Transverse colon (tissue), 4 donors: ENCODE measurements around the gene MAGI2. TPM values are rescaled to one million over a fixed set of nuclear protein-coding genes. Genes with fewer than 3 reads are reported as not detected.

Experiments used
- DNase-seq: peaks from one replicate; pipeline ENCODE4 v3.0.0-alpha.2; 2019
- H3K27ac ChIP-seq, 4 donors: fragments of 200-600 bp; sonication (generic); 2 replicates each; pipeline ENCODE4 v1.5.1; 2016 to 2018; ENCODE audit warnings: inconsistent platforms in 4 of 4
- H3K27me3 ChIP-seq: fragments of 200-600 bp; sonication (generic); 2 replicates; pipeline ENCODE4 v1.5.1; 2017; ENCODE audit warnings: inconsistent platforms
- H3K36me3 ChIP-seq, 4 donors: fragments of 200-600 bp; sonication (generic); 2 replicates each; pipeline ENCODE4 v1.5.1; 2017 to 2019; ENCODE audit warnings: inconsistent platforms in 4 of 4
- H3K4me1 ChIP-seq, 4 donors: fragments of 200-600 bp; sonication (generic); 2 replicates each; pipeline ENCODE4 v1.5.1; 2017 to 2020; ENCODE audit warnings: inconsistent platforms in 4 of 4
- H3K4me3 ChIP-seq, 4 donors: fragments of 200-600 bp; sonication (generic); 1 replicate in 1 of 4; 2 replicates in 3 of 4; pipeline versions ENCODE4 v1.5.1 to v1.6.1; 2017 to 2019; ENCODE audit warnings: inconsistent platforms in 4 of 4
- H3K9me3 ChIP-seq, 2 donors: fragments of 200-600 bp; sonication (generic); 2 replicates each; pipeline ENCODE4 v1.5.1; 2017 to 2019; ENCODE audit warnings: inconsistent platforms in 2 of 2
- EP300 ChIP-seq: sonication (generic); formaldehyde crosslinking; IDR thresholded peaks from one replicate; pipeline ENCODE4 v1.6.1; 2017; ENCODE audit warnings: antibody characterized with exemption, low read depth
- POLR2A ChIP-seq: fragments of 450-650 bp; IDR thresholded peaks from one replicate; pipeline ENCODE4 v1.6.1; 2016; ENCODE audit warnings: antibody characterized with exemption, mild to moderate bottlenecking, moderate library complexity
- POLR2AphosphoS5 ChIP-seq, 3 donors: sonication (generic); formaldehyde crosslinking; IDR thresholded peaks; one replicate each; pipeline ENCODE4 v1.6.1; 2016; ENCODE audit warnings: antibody characterized with exemption in 3 of 3
- WGBS, 2 donors: methylation state at CpG; one replicate each; pipeline ENCODE4 v1.1.5; 2018; ENCODE audit warnings: low coverage in 1 of 2; 5-methylcytosine and 5-hydroxymethylcytosine counted together
- in situ Hi-C, 4 donors: fragments of 200-750 bp; cut with MboI; loops; one replicate each; pipeline versions ENCODE4 v1.15.0 to v1.15.1; 2017; ENCODE audit warnings: low sequenced_read_pairs in 3 of 4, low pct_ligation_motif_present in 1 of 4, low pct_unique_long_range_greater_than_20kb in 1 of 4
- intact Hi-C: fragments of 100-400 bp; cut with DNase I; formaldehyde crosslinking; loops from one replicate; pipeline ENCODE4 v1.15.1; 2023; ENCODE audit warnings: low total_unique reads
- total RNA-seq, 4 donors: library from RNA; depleted of rRNA; stranded (reverse); fragments of >200 nt; gene quantifications; one replicate each; pipeline ENCODE4 v1.1.0, GENCODE V29; 2016
- TF ChIP-seq, protein P1 (sequence below), 5 experiments: fragments of 200-600 bp in 3 of 5; fragments of 450-650 bp in 2 of 5; sonication (generic) in 3 of 5; IDR thresholded peaks; 1 replicate in 2 of 5; 2 replicates in 3 of 5; pipeline ENCODE4 v1.5.1; 2016 to 2017; ENCODE audit warnings: antibody characterized with exemption in 5 of 5, inconsistent platforms in 3 of 5, mild to moderate bottlenecking in 2 of 5, moderate library complexity in 1 of 5

MAGI2 gene
- total RNA-seq, 4 donors from 2014 or later: 1.6 to 9.7 (median 4.1) TPM

DNA sequence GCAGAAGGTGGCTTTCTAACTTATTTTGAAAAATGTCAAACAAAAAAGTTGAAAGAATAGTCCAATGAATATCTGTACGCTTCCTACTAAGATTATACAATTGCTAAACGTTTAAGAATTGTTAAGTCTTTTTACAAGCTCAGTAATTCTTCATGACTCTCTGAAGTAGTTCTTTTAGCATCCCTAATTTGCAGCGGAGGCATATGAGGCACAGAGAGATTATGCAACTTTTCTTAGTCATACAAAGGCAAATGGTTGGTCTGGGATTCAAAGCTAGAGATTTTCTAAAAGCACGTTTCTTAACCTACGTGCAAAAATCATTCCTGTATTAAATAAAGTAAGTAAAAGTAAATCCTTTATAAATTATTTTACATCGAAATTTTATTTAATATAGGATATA, 254.2 kb downstream of the MAGI2 start:
- in situ Hi-C loops: no loop called here
- WGBS, 2 donors: 65 to 78% methylated on average over 6 of the region's 6 CpGs
- H3K27me3 ChIP-seq: no peaks in the 10 kb centered on the region
- no peak overlapping the region for H3K4me3 ChIP-seq
- H3K4me1 ChIP-seq: no peaks in the 10 kb centered on the region
- intact Hi-C loops: no loop called here
- TF ChIP-seq, protein P1, sequence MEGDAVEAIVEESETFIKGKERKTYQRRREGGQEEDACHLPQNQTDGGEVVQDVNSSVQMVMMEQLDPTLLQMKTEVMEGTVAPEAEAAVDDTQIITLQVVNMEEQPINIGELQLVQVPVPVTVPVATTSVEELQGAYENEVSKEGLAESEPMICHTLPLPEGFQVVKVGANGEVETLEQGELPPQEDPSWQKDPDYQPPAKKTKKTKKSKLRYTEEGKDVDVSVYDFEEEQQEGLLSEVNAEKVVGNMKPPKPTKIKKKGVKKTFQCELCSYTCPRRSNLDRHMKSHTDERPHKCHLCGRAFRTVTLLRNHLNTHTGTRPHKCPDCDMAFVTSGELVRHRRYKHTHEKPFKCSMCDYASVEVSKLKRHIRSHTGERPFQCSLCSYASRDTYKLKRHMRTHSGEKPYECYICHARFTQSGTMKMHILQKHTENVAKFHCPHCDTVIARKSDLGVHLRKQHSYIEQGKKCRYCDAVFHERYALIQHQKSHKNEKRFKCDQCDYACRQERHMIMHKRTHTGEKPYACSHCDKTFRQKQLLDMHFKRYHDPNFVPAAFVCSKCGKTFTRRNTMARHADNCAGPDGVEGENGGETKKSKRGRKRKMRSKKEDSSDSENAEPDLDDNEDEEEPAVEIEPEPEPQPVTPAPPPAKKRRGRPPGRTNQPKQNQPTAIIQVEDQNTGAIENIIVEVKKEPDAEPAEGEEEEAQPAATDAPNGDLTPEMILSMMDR (IDR thresholded peaks at IDR 0.05): no peak
- TF ChIP-seq EP300 (no peak), POLR2A (no peak), POLR2AphosphoS5 (IDR thresholded peaks at IDR 0.05) (no peak)
- H3K36me3 ChIP-seq: no peaks in the 10 kb centered on the region
- DNase-seq: no peak
- H3K9me3 ChIP-seq: no peaks in the 10 kb centered on the region
- no peak overlapping the region for H3K27ac ChIP-seq

DNA sequence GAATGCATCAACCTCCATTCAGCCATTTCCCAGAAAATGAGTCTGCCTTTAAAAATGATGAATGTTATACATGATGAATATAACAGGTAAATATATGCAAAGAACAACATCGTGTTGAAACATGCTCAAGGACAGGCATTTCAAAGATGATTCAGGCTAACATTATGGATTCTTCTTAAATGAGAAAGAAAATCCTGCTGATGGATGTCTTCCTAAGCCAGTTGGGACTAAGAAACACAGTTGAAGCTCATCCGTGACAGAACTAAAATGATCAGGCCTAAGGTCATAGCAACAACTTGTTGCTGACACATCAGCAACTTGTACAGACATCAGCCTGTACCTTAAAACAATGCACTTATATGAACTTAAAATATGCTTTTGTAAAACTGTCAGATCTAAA, 267.9 kb downstream of the MAGI2 start:
- H3K4me3 ChIP-seq: no peak overlapping the region
- no peaks in the 10 kb centered on the region for H3K27me3 ChIP-seq
- no peak overlapping the region for H3K27ac ChIP-seq
- TF ChIP-seq EP300: no peak
- no peak for TF ChIP-seq POLR2A
- TF ChIP-seq, protein P1 (IDR thresholded peaks at IDR 0.05): no peak
- H3K36me3 ChIP-seq: no peaks in the 10 kb centered on the region
- no peak for DNase-seq
- intact Hi-C loops (no loop called here), in situ Hi-C loops (no loop called here)
- no peaks in the 10 kb centered on the region for H3K4me1 ChIP-seq
- 73 to 82% methylated on average over 2 of the region's 2 CpGs for WGBS, 2 donors
- H3K9me3 ChIP-seq: peaks cover 0 to 2% of the 10 kb centered on the region in 2 donors

DNA sequence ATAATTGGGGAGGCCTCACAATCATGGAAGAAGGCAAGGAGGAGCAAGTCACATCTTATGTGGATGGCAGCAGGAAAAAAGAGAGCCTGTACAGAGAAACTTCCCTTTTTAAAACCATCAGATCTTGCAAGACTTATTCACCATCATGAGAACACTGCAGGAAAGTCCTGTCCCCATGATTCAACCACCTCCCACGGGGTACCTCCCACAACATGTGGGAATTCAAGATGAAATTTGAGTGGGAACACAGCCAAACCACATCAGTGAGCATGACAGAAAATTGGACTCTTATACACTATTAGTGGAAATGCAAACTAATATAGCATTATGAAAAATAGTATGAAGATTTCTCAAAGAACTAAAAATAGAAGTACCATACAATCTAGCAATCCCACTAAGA, 271.2 kb downstream of the MAGI2 start:
- in situ Hi-C loops (no loop called here), intact Hi-C loops (no loop called here)
- Histone ChIP-seq H3K9me3 (no peaks in the 10 kb centered on the region), H3K27ac (no peak overlapping the region), H3K4me1 (no peaks in the 10 kb centered on the region), H3K4me3 (no peak overlapping the region), H3K27me3 (no peaks in the 10 kb centered on the region), H3K36me3 (no peaks in the 10 kb centered on the region)
- TF ChIP-seq POLR2AphosphoS5 (IDR thresholded peaks at IDR 0.05): no peak
- TF ChIP-seq, protein P1 (IDR thresholded peaks at IDR 0.05): no peak
- 32 to 40% methylated on average over 1 of the region's 1 CpG for WGBS, 2 donors
- DNase-seq: no peak

DNA sequence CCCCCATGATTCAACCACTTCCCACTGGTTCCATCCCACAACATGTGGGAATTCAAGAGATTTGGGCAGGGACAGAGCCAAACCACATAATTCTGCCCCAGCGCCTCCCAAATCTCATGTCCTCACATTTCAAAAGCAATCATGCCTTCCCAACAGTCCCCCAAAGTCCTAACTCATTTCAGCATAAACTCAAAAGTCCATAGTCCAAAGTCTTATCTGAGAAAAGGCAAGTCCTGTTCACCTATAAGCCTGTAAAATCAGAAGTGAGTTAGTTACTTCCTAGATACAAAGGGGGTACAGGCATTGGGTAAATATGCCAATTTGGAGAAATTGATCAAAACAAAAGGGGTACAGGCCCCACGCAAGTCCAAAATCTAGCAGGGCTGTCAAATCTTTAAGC, 272.9 kb downstream of the MAGI2 start:
- H3K9me3 ChIP-seq: no peaks in the 10 kb centered on the region
- no peak overlapping the region for H3K4me3 ChIP-seq
- TF ChIP-seq POLR2AphosphoS5 (IDR thresholded peaks at IDR 0.05) (no peak), POLR2A (no peak), EP300 (no peak)
- TF ChIP-seq, protein P1 (IDR thresholded peaks at IDR 0.05): no peak
- no peak for DNase-seq
- intact Hi-C loops (no loop called here), in situ Hi-C loops (no loop called here)
- no peak overlapping the region for H3K27ac ChIP-seq
- 42 to 50% methylated on average over 2 of the region's 2 CpGs for WGBS, 2 donors
- no peaks in the 10 kb centered on the region for H3K4me1 ChIP-seq
- H3K27me3 ChIP-seq: no peaks in the 10 kb centered on the region
- no peaks in the 10 kb centered on the region for H3K36me3 ChIP-seq
